Trophoblast cell (in vitro differentiated cells and primary cell): ENCODE data around the gene MTERF4.

Source experiments
- DNase-seq, 2 donors: peaks; one replicate each; pipeline ENCODE4 v3.0.0-alpha.2; 2016
- H2AFZ ChIP-seq: 2 replicates; pipeline ENCODE4 v1.6.1; 2013; ENCODE audit warnings: low read length, moderate library complexity, mild to moderate bottlenecking; ENCODE audit not compliant: insufficient read depth, poor library complexity
- H2AK5ac ChIP-seq: 2 replicates; pipeline ENCODE4 v1.6.1; 2013; ENCODE audit warnings: mild to moderate bottlenecking, low read length
- H2BK120ac ChIP-seq: 2 replicates; pipeline ENCODE4 v1.6.1; 2013; ENCODE audit warnings: low read length, mild to moderate bottlenecking, moderate library complexity; ENCODE audit not compliant: insufficient read depth, poor library complexity
- H2BK12ac ChIP-seq: 2 replicates; pipeline ENCODE4 v1.6.1; 2013; ENCODE audit warnings: mild to moderate bottlenecking, low read length, moderate library complexity
- H2BK5ac ChIP-seq: 2 replicates; pipeline ENCODE4 v1.6.1; 2013; ENCODE audit warnings: low read length, low read depth, moderate library complexity, mild to moderate bottlenecking; ENCODE audit not compliant: poor library complexity
- H3K14ac ChIP-seq: 2 replicates; pipeline ENCODE4 v1.6.1; 2013; ENCODE audit warnings: mild to moderate bottlenecking, low read length
- H3K18ac ChIP-seq: 2 replicates; pipeline ENCODE4 v1.6.1; 2013; ENCODE audit warnings: mild to moderate bottlenecking, low read length
- H3K23ac ChIP-seq: 2 replicates; pipeline ENCODE4 v1.6.1; 2013; ENCODE audit warnings: low read length
- H3K27ac ChIP-seq: 2 replicates; pipeline ENCODE4 v1.5.1; 2013; ENCODE audit warnings: low read depth, mild to moderate bottlenecking, inconsistent platforms, low read length, moderate library complexity
- H3K27me3 ChIP-seq: 2 replicates; pipeline ENCODE4 v1.6.1; 2013; ENCODE audit warnings: inconsistent platforms, mild to moderate bottlenecking, low read length, moderate library complexity; ENCODE audit not compliant: insufficient read depth
- H3K36me3 ChIP-seq, 2 experiments: 1 replicate in 1 of 2; 2 replicates in 1 of 2; pipeline ENCODE4 v1.6.1; 2013; ENCODE audit warnings: low read length in 2 of 2, mild to moderate bottlenecking in 2 of 2, moderate library complexity in 1 of 2; ENCODE audit not compliant: insufficient read depth in 2 of 2, control insufficient read depth in 1 of 2
- H3K4ac ChIP-seq: 2 replicates; pipeline ENCODE4 v1.6.1; 2013; ENCODE audit warnings: low read depth, mild to moderate bottlenecking, low read length, moderate library complexity
- H3K4me1 ChIP-seq, 2 experiments: 1 replicate in 1 of 2; 2 replicates in 1 of 2; pipeline ENCODE4 v1.6.1; 2013; ENCODE audit warnings: low read length in 2 of 2, mild to moderate bottlenecking in 2 of 2, moderate library complexity in 1 of 2; ENCODE audit not compliant: insufficient read depth in 2 of 2, control insufficient read depth in 1 of 2
- H3K4me2 ChIP-seq: 2 replicates; pipeline ENCODE4 v1.6.1; 2013; ENCODE audit warnings: inconsistent platforms, mild to moderate bottlenecking, low read length, moderate library complexity
- H3K4me3 ChIP-seq: 2 replicates; pipeline ENCODE4 v1.5.1; 2013; ENCODE audit warnings: mild to moderate bottlenecking, low read depth, low read length, inconsistent platforms
- H3K79me1 ChIP-seq: one replicate; pipeline ENCODE4 v1.6.1; 2013; ENCODE audit warnings: low read length
- H3K79me2 ChIP-seq: 2 replicates; pipeline ENCODE4 v1.6.1; 2013; ENCODE audit warnings: low read length, mild to moderate bottlenecking; ENCODE audit not compliant: control insufficient read depth, insufficient read depth, poor library complexity
- H3K9ac ChIP-seq: 2 replicates; pipeline ENCODE4 v1.6.1; 2013; ENCODE audit warnings: mild to moderate bottlenecking, low read length
- H3K9me3 ChIP-seq: 2 replicates; pipeline ENCODE4 v1.6.1; 2013; ENCODE audit warnings: low read depth, mild to moderate bottlenecking, control low read depth, inconsistent platforms, low read length; ENCODE audit not compliant: insufficient read depth
- H4K12ac ChIP-seq: 2 replicates; pipeline ENCODE4 v1.6.1; 2013; ENCODE audit warnings: low read depth, mild to moderate bottlenecking, low read length, moderate library complexity
- H4K8ac ChIP-seq: 2 replicates; pipeline ENCODE4 v1.6.1; 2013; ENCODE audit warnings: low read depth, mild to moderate bottlenecking, low read length, moderate library complexity
- H4K91ac ChIP-seq: one replicate; pipeline ENCODE4 v1.6.1; 2013; ENCODE audit warnings: low read depth, mild to moderate bottlenecking, low read length, moderate library complexity
- WGBS: extraction: QIAGEN DNeasy Blood & Tissue Kit; methylation state at CpG from one replicate; pipeline ENCODE4 v1.1.7; 2013; ENCODE audit warnings: missing lambda C conversion rate; ENCODE audit not compliant: insufficient read length, insufficient coverage; ENCODE audit errors: extremely low coverage; 5-methylcytosine and 5-hydroxymethylcytosine counted together

Gene MTERF4

GRCh38 chr2:241049739-241050623, 52.1 kb downstream of the MTERF4 start:
- Histone ChIP-seq H3K9ac (no peak overlapping the region), H3K4me2 (no peak overlapping the region), H3K18ac (no peak overlapping the region), H2BK120ac (no peak overlapping the region), H4K91ac (no peak overlapping the region), H2BK12ac (no peak overlapping the region), H3K79me2 (no peaks in the 10 kb centered on the region), H3K4ac (no peak overlapping the region), H4K12ac (no peak overlapping the region), H2AK5ac (no peak overlapping the region), H3K9me3 (peaks cover 2% of the 10 kb centered on the region), H3K4me1 (no peaks in the 10 kb centered on the region), H2AFZ (no peak overlapping the region), H3K14ac (no peak overlapping the region), H3K23ac (no peak overlapping the region), H3K79me1 (no peaks in the 10 kb centered on the region), H3K27ac (no peak overlapping the region), H4K8ac (no peak overlapping the region), H3K36me3 (no peaks in the 10 kb centered on the region), H2BK5ac (no peak overlapping the region), H3K4me3 (no peak overlapping the region), H3K27me3 (no peaks in the 10 kb centered on the region)
- DNase-seq: peak; percentile 15 to 49
- WGBS: no CpG with 5 or more reads among the region's 38 CpGs

- H2AK5ac ChIP-seq: no peak overlapping the region
Observed at GRCh38 chr2:241048949-241049343, 53.1 kb downstream of the MTERF4 start.

GRCh38 chr2:241048149-241048948, 53.7 kb downstream of the MTERF4 start:
- Histone ChIP-seq H4K12ac (no peak overlapping the region), H3K27me3 (no peaks in the 10 kb centered on the region), H2BK12ac (no peak overlapping the region), H3K36me3 (no peaks in the 10 kb centered on the region), H3K79me1 (no peaks in the 10 kb centered on the region), H2BK120ac (no peak overlapping the region), H3K9me3 (peaks cover 2% of the 10 kb centered on the region), H4K8ac (no peak overlapping the region), H3K79me2 (no peaks in the 10 kb centered on the region), H4K91ac (no peak overlapping the region), H3K4ac (no peak overlapping the region), H3K4me3 (no peak overlapping the region), H3K18ac (no peak overlapping the region), H2BK5ac (no peak overlapping the region), H3K23ac (no peak overlapping the region), H3K4me1 (no peaks in the 10 kb centered on the region), H3K14ac (no peak overlapping the region), H3K4me2 (no peak overlapping the region), H3K9ac (no peak overlapping the region), H3K27ac (no peak overlapping the region), H2AFZ (no peak overlapping the region), H2AK5ac (no peak overlapping the region)
- DNase-seq: no peak
- no CpG with 5 or more reads among the region's 30 CpGs for WGBS

More at GRCh38 chr2:241048949-241049343, 53.1 kb downstream of the MTERF4 start:
- no peak overlapping the region for H2BK5ac ChIP-seq
- H3K4ac ChIP-seq: no peak overlapping the region
- H3K14ac ChIP-seq: no peak overlapping the region
- H3K4me3 ChIP-seq: no peak overlapping the region
- no peak overlapping the region for H4K91ac ChIP-seq
- no peaks in the 10 kb centered on the region for H3K36me3 ChIP-seq
- H3K4me1 ChIP-seq: no peaks in the 10 kb centered on the region
- no peaks in the 10 kb centered on the region for H3K79me1 ChIP-seq
- no peak overlapping the region for H3K18ac ChIP-seq
- H4K12ac ChIP-seq: no peak overlapping the region
- no peaks in the 10 kb centered on the region for H3K27me3 ChIP-seq
- H3K9ac ChIP-seq: no peak overlapping the region
- DNase-seq: no peak
- no peak overlapping the region for H2AFZ ChIP-seq
- H3K27ac ChIP-seq: no peak overlapping the region
- H3K79me2 ChIP-seq: no peaks in the 10 kb centered on the region
- no CpG with 5 or more reads among the region's 11 CpGs for WGBS
- H2BK12ac ChIP-seq: no peak overlapping the region
- H2BK120ac ChIP-seq: no peak overlapping the region
- no peak overlapping the region for H3K23ac ChIP-seq
- no peak overlapping the region for H3K4me2 ChIP-seq
- H3K9me3 ChIP-seq: peaks cover 2% of the 10 kb centered on the region
- no peak overlapping the region for H4K8ac ChIP-seq

GRCh38 chr2:241047253-241048010, 54.7 kb downstream of the MTERF4 start:
- no peaks in the 10 kb centered on the region for H3K36me3 ChIP-seq
- H3K4me2 ChIP-seq: no peak overlapping the region
- no peak overlapping the region for H2BK120ac ChIP-seq
- no CpG with 5 or more reads among the region's 6 CpGs for WGBS
- no peak overlapping the region for H2AK5ac ChIP-seq
- no peaks in the 10 kb centered on the region for H3K27me3 ChIP-seq
- no peak overlapping the region for H2AFZ ChIP-seq
- peaks cover 2% of the 10 kb centered on the region for H3K9me3 ChIP-seq
- H3K14ac ChIP-seq: no peak overlapping the region
- no peak overlapping the region for H4K91ac ChIP-seq
- no peak overlapping the region for H3K18ac ChIP-seq
- no peak overlapping the region for H3K4me3 ChIP-seq
- H3K4me1 ChIP-seq: no peaks in the 10 kb centered on the region
- H3K79me1 ChIP-seq: no peaks in the 10 kb centered on the region
- peak in 1 of 2 donors; percentile 2 for DNase-seq
- H3K23ac ChIP-seq: no peak overlapping the region
- H3K27ac ChIP-seq: no peak overlapping the region
- no peak overlapping the region for H2BK5ac ChIP-seq
- H3K79me2 ChIP-seq: no peaks in the 10 kb centered on the region
- H2BK12ac ChIP-seq: no peak overlapping the region
- no peak overlapping the region for H3K9ac ChIP-seq
- H4K8ac ChIP-seq: no peak overlapping the region
- no peak overlapping the region for H3K4ac ChIP-seq
- no peak overlapping the region for H4K12ac ChIP-seq
